ENCODE results near the gene KHDRBS2. TPM values are rescaled to one million over a fixed set of nuclear protein-coding genes. Genes with fewer than 3 reads are reported as not detected.

Gene KHDRBS2
- total RNA-seq, 1 experiment from 2014 or later = 2.7 TPM

DNA sequence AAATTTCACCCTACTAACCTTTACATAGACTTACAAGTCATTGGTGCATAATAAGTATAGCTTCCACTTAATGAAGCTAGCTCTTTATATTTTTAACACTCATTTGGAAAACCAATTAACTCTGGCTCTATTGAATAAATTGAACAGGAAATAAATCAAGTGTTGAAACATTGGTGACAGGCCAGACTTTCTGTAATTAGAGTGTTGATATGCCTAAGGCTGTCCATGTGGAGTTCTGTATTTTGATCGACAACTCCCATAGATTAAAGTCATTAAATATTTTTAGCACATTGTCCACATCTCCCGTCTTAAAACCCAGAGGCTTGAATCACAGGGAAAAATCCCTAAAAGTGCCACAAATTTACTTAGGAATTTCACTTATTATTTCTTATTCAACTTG is 468.3 kb downstream of the KHDRBS2 start:
- Histone ChIP-seq H3K18ac (ENCODE audit: insufficient read length, low read depth, low read length) (no peak overlapping the region), H3T11ph (ENCODE audit: low read length) (no peak overlapping the region), H3K79me1 (ENCODE audit: insufficient read depth, low read depth, low read length, poor library complexity, severe bottlenecking) (no peaks in the 10 kb centered on the region), H3K4me1 (ENCODE audit: insufficient read depth, low read length) (no peaks in the 10 kb centered on the region), H2BK15ac (ENCODE audit: low read depth, low read length) (no peak overlapping the region), H2BK5ac (ENCODE audit: insufficient read length, low read length) (no peak overlapping the region), H4K91ac (ENCODE audit: insufficient read length, low read depth, low read length) (no peak overlapping the region), H3K4me2 (ENCODE audit: insufficient read depth, insufficient read length, low read length) (no peak overlapping the region), H2BK120ac (ENCODE audit: low read depth, low read length, poor library complexity, severe bottlenecking) (no peak overlapping the region), H3K9me3 (ENCODE audit: control insufficient read depth, low read depth, low read length) (no peaks in the 10 kb centered on the region), H3K23me2 (ENCODE audit: insufficient read length, low read depth, low read length, poor library complexity, severe bottlenecking) (no peaks in the 10 kb centered on the region), H3K27me3 (ENCODE audit: insufficient read depth, low read length) (no peaks in the 10 kb centered on the region), H3K23ac (ENCODE audit: insufficient read length, low read depth, low read length) (no peak overlapping the region), H2BK20ac (ENCODE audit: low read depth, low read length, poor library complexity, severe bottlenecking) (no peak overlapping the region), H3K14ac (ENCODE audit: insufficient read depth, low read length) (no peak overlapping the region), H2AK5ac (ENCODE audit: insufficient read length, low read length) (no peak overlapping the region), H3K56ac (ENCODE audit: insufficient read length, low read depth, low read length) (no peak overlapping the region), H2AFZ (ENCODE audit: low read length) (no peak overlapping the region), H4K8ac (replicated peaks; ENCODE audit: insufficient read length, low read depth, low read length) (no peak overlapping the region), H4K5ac (ENCODE audit: insufficient read length, low read depth, low read length) (no peak overlapping the region), H3K9ac (ENCODE audit: extremely low read depth, insufficient read length, low read length) (no peak overlapping the region), H3K79me2 (ENCODE audit: insufficient read depth, low read length) (no peaks in the 10 kb centered on the region), H3K27ac (ENCODE audit: insufficient read length, low read depth, low read length) (no peak overlapping the region), H3K4ac (ENCODE audit: low read depth, low read length) (no peak overlapping the region), H2BK12ac (ENCODE audit: insufficient read length, low read depth, low read length) (no peak overlapping the region), H4K20me1 (ENCODE audit: control insufficient read depth, insufficient read depth, insufficient read length) (no peaks in the 10 kb centered on the region)
- H3K4me1 Mint-ChIP-seq = no peaks in the 10 kb centered on the region
- DNase-seq = no peak
- no peak overlapping the region for H3K27ac Mint-ChIP-seq
- no peak overlapping the region for H3K4me3 Mint-ChIP-seq
- no peaks in the 10 kb centered on the region for H3K9me3 Mint-ChIP-seq
- H3K27me3 Mint-ChIP-seq (ENCODE audit: low read depth) = no peaks in the 10 kb centered on the region
- WGBS (ENCODE audit: extremely low coverage, insufficient read length, low lambda C conversion rate) = no CpG with 5 or more reads among the region's 2 CpGs
- TF ChIP-seq, protein P1, sequence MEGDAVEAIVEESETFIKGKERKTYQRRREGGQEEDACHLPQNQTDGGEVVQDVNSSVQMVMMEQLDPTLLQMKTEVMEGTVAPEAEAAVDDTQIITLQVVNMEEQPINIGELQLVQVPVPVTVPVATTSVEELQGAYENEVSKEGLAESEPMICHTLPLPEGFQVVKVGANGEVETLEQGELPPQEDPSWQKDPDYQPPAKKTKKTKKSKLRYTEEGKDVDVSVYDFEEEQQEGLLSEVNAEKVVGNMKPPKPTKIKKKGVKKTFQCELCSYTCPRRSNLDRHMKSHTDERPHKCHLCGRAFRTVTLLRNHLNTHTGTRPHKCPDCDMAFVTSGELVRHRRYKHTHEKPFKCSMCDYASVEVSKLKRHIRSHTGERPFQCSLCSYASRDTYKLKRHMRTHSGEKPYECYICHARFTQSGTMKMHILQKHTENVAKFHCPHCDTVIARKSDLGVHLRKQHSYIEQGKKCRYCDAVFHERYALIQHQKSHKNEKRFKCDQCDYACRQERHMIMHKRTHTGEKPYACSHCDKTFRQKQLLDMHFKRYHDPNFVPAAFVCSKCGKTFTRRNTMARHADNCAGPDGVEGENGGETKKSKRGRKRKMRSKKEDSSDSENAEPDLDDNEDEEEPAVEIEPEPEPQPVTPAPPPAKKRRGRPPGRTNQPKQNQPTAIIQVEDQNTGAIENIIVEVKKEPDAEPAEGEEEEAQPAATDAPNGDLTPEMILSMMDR (conservative IDR thresholded peaks at IDR 0.05) = no peak
- H3K36me3 Mint-ChIP-seq (ENCODE audit: insufficient read depth in 1 of 3, low read depth in 3 of 3) = no peaks in the 10 kb centered on the region

All from H9 (cell line).